IMR-90 (cell line): ENCODE results near the gene NSUN5. TPM values are rescaled to one million over a fixed set of nuclear protein-coding genes. Genes with fewer than 3 reads are reported as not detected.

Source experiments
- ATAC-seq: fragments of 200-7000 bp; cut with Tn5 transposase; 2 replicates; pipeline ENCODE4 v1.9.1; 2020; ENCODE audit warnings: low read depth, mild to moderate bottlenecking, moderate library complexity
- BruUV-seq: library from RNA; stranded (reverse); fragments of 400-500 nt; replicated peaks from 2 replicates; lab custom pipeline; 2021; lab: Mats Ljungman, UMichigan
- CTCF ChIA-PET: fragments of 300-600 bp; formaldehyde crosslinking; extraction: SDS; loops from one replicate; lab custom pipeline; 2021; ENCODE audit warnings: antibody characterized with exemption; lab: Yijun Ruan, JAX
- POLR2A ChIA-PET: fragments of 300-600 bp; sonication (Branson Sonifier 250); formaldehyde crosslinking; loops from one replicate; lab custom pipeline; 2022; ENCODE audit warnings: antibody characterized with exemption; ENCODE audit not compliant: unreplicated experiment; lab: Charles Lee
- DNase-seq: peaks from one replicate; pipeline ENCODE4 v3.0.0; 2013
- H2AFZ ChIP-seq: replicated peaks from 2 replicates; pipeline ENCODE3; 2013; ENCODE audit warnings: low read length, mild to moderate bottlenecking; ENCODE audit not compliant: poor library complexity
- H2AK5ac ChIP-seq: 2 replicates; pipeline ENCODE4 v1.6.1; 2013; ENCODE audit warnings: low read depth, low read length, inconsistent platforms
- H2AK9ac ChIP-seq: replicated peaks from 2 replicates; pipeline ENCODE3; 2013; ENCODE audit warnings: mild to moderate bottlenecking, low read depth, low read length, moderate library complexity; ENCODE audit not compliant: poor library complexity
- H2BK120ac ChIP-seq: 2 replicates; pipeline ENCODE4 v1.6.1; 2013; ENCODE audit warnings: low read depth, low read length, inconsistent platforms
- H2BK15ac ChIP-seq: 3 replicates; pipeline ENCODE4 v1.6.1; 2013; ENCODE audit warnings: low read depth, low read length, inconsistent platforms
- H2BK20ac ChIP-seq: 2 replicates; pipeline ENCODE4 v1.6.1; 2013; ENCODE audit warnings: low read depth, mild to moderate bottlenecking, inconsistent platforms, low read length, moderate library complexity
- H2BK5ac ChIP-seq: 2 replicates; pipeline ENCODE4 v1.6.1; 2013; ENCODE audit warnings: mild to moderate bottlenecking, low read depth, low read length, inconsistent platforms; ENCODE audit not compliant: poor library complexity, severe bottlenecking
- H3K14ac ChIP-seq: replicated peaks from 2 replicates; pipeline ENCODE4 v1.6.1; 2013; ENCODE audit warnings: low read depth, low read length, inconsistent platforms
- H3K18ac ChIP-seq: 2 replicates; pipeline ENCODE4 v1.6.1; 2013; ENCODE audit warnings: low read depth, low read length, control low read depth
- H3K23ac ChIP-seq: 2 replicates; pipeline ENCODE4 v1.6.1; 2013; ENCODE audit warnings: low read depth, low read length, inconsistent platforms
- H3K27ac ChIP-seq: 2 replicates; pipeline ENCODE4 v1.5.1; 2013; ENCODE audit warnings: mild to moderate bottlenecking, control low read depth, low read length; ENCODE audit not compliant: insufficient read depth
- H3K27me3 ChIP-seq: 2 replicates; pipeline ENCODE4 v1.6.1; 2013; ENCODE audit warnings: low read length; ENCODE audit not compliant: control insufficient read depth, insufficient read depth
- H3K36me3 ChIP-seq: 2 replicates; pipeline ENCODE4 v1.6.1; 2013; ENCODE audit warnings: low read length, mixed read lengths; ENCODE audit not compliant: control insufficient read depth, insufficient read depth
- H3K4ac ChIP-seq: 2 replicates; pipeline ENCODE4 v1.6.1; 2013; ENCODE audit warnings: low read depth, low read length, inconsistent platforms
- H3K4me1 ChIP-seq: 2 replicates; pipeline ENCODE4 v1.6.1; 2013; ENCODE audit warnings: low read length, mixed read lengths; ENCODE audit not compliant: control insufficient read depth, insufficient read depth
- H3K4me2 ChIP-seq: 2 replicates; pipeline ENCODE4 v1.6.1; 2013; ENCODE audit warnings: low read depth, mild to moderate bottlenecking, control low read depth, low read length, moderate library complexity
- H3K4me3 ChIP-seq: 2 replicates; pipeline ENCODE4 v1.5.1; 2013; ENCODE audit warnings: low read depth, mild to moderate bottlenecking, control low read depth, low read length, moderate library complexity; ENCODE audit not compliant: insufficient read depth
- H3K56ac ChIP-seq: 2 replicates; pipeline ENCODE4 v1.6.1; 2013; ENCODE audit warnings: low read length, inconsistent platforms; ENCODE audit not compliant: insufficient read depth; ENCODE audit errors: extremely low read depth
- H3K79me1 ChIP-seq, 2 experiments: 2 replicates each; pipeline ENCODE4 v1.6.1; 2013; ENCODE audit warnings: low read length in 2 of 2, inconsistent platforms in 1 of 2, low read depth in 1 of 2
- H3K9ac ChIP-seq: 2 replicates; pipeline ENCODE4 v1.6.1; 2013; ENCODE audit warnings: low read depth, low read length, control low read depth
- H3K9me1 ChIP-seq: 2 replicates; pipeline ENCODE4 v1.6.1; 2013; ENCODE audit warnings: low read length, inconsistent platforms; ENCODE audit not compliant: insufficient read depth
- H3K9me3 ChIP-seq: 2 replicates; pipeline ENCODE4 v1.6.1; 2013; ENCODE audit warnings: low read length; ENCODE audit not compliant: control insufficient read depth, insufficient read depth
- H4K20me1 ChIP-seq: 2 replicates; pipeline ENCODE4 v1.6.1; 2013; ENCODE audit warnings: low read length, inconsistent platforms; ENCODE audit not compliant: insufficient read depth
- H4K5ac ChIP-seq: 2 replicates; pipeline ENCODE4 v1.6.1; 2013; ENCODE audit warnings: mild to moderate bottlenecking, low read depth, low read length, control low read depth
- H4K8ac ChIP-seq, 2 experiments: 2 replicates each; pipeline ENCODE4 v1.6.1; 2013; ENCODE audit warnings: low read depth in 2 of 2, low read length in 2 of 2, control low read depth in 1 of 2, inconsistent platforms in 1 of 2
- H4K91ac ChIP-seq: 2 replicates; pipeline ENCODE4 v1.6.1; 2013; ENCODE audit warnings: low read depth, low read length, inconsistent platforms; ENCODE audit not compliant: insufficient read depth
- ELK1 ChIP-seq: fragments of 150-350 bp; IDR thresholded peaks from 2 replicates; pipeline ENCODE4 v1.6.1; 2016; ENCODE audit warnings: low read depth, mild to moderate bottlenecking, low read length, moderate library complexity, borderline replicate concordance
- FOS ChIP-seq: fragments of 150-350 bp; IDR thresholded peaks from 2 replicates; pipeline ENCODE4 v1.6.1; 2016; ENCODE audit warnings: low read depth, low read length
- MAZ ChIP-seq: IDR thresholded peaks from 2 replicates; pipeline ENCODE4 v1.6.1; 2012; ENCODE audit warnings: low read depth, mild to moderate bottlenecking, low read length, improper control_type of control experiment, moderate library complexity, borderline replicate concordance
- NFE2L2 ChIP-seq: fragments of 150-350 bp; IDR thresholded peaks from 2 replicates; pipeline ENCODE4 v1.6.1; 2016; ENCODE audit warnings: low read depth, mild to moderate bottlenecking, low read length
- RAD21 ChIP-seq: IDR thresholded peaks from 2 replicates; pipeline ENCODE4 v1.6.1; 2012; ENCODE audit warnings: low read length, improper control_type of control experiment
- RCOR1 ChIP-seq: IDR thresholded peaks from 2 replicates; pipeline ENCODE4 v1.6.1; 2012; ENCODE audit warnings: mild to moderate bottlenecking, low read length, improper control_type of control experiment; ENCODE audit not compliant: insufficient replicate concordance
- RFX5 ChIP-seq: IDR thresholded peaks from 2 replicates; pipeline ENCODE4 v1.8.0; 2012; ENCODE audit warnings: low read depth, mild to moderate bottlenecking, low read length, moderate library complexity
- USF2 ChIP-seq: fragments of 150-350 bp; IDR thresholded peaks from 2 replicates; pipeline ENCODE4 v1.6.1; 2017; ENCODE audit warnings: mild to moderate bottlenecking, antibody characterized with exemption, low read length, low read depth
- WGBS, 2 experiments: methylation state at CpG; one replicate each; pipeline versions ENCODE4 v1.1.5 to v1.1.7; 2013; ENCODE audit warnings: missing lambda C conversion rate in 2 of 2; ENCODE audit not compliant: insufficient read length in 1 of 2; ENCODE audit errors: extremely low coverage in 2 of 2; 5-methylcytosine and 5-hydroxymethylcytosine counted together
- dilution Hi-C: fragments of 300-500 bp; cut with HindIII; formaldehyde crosslinking; loops from one replicate; pipeline ENCODE4 v1.14.3; 2018; ENCODE audit warnings: low sequenced_read_pairs; ENCODE audit not compliant: unreplicated experiment
- in situ Hi-C: fragments of 300-500 bp; cut with MboI; formaldehyde crosslinking; loops from 3 replicates; pipeline ENCODE4 v1.14.3; 2019; ENCODE audit warnings: low sequenced_read_pairs, inconsistent platforms, mixed read lengths
- intact Hi-C: fragments of 100-400 bp; cut with micrococcal nuclease; formaldehyde crosslinking; loops from 2 replicates; pipeline ENCODE4 v1.10.0; 2022
- polyA plus RNA-seq, 3 experiments: library from polyadenylated mRNA; depleted of rRNA; stranded (reverse); fragments of >200 nt; gene quantifications; 2 replicates each; pipeline ENCODE4 v1.2.3, GENCODE V29; 2012; ENCODE audit warnings: low replicate concordance in 1 of 3
- total RNA-seq: library from RNA; depleted of rRNA; stranded (reverse); fragments of >200 nt; gene quantifications from 2 replicates; pipeline ENCODE4 v1.2.3, GENCODE V29; 2012

The NSUN5 gene
- total and polyA plus RNA-seq, 2 of the 4 experiments (the other 2 are of a cell fraction): 10.0 to 17.7 TPM

- Histone ChIP-seq H3K18ac (no peak overlapping the region), H3K4ac (no peak overlapping the region), H2BK20ac (no peak overlapping the region), H2BK120ac (no peak overlapping the region), H2BK15ac (no peak overlapping the region), H3K36me3 (no peaks in the 10 kb centered on the region), H3K27me3 (peaks cover 13% of the 10 kb centered on the region), H4K20me1 (no peaks in the 10 kb centered on the region), H4K8ac (no peak overlapping the region), H3K14ac (no peak overlapping the region), H3K56ac (no peak overlapping the region), H2AFZ (no peak overlapping the region), H3K9me1 (0 out of 2 replicates have a peak, but pooled peaks cover 3% of the 10 kb centered on the region), H3K23ac (no peak overlapping the region), H2AK9ac (no peak overlapping the region), H3K4me3 (no peak overlapping the region), H3K79me1 (no peaks in the 10 kb centered on the region), H3K9me3 (no peaks in the 10 kb centered on the region), H2AK5ac (no peak overlapping the region), H2BK5ac (no peak overlapping the region), H3K4me1 (peaks cover 5% of the 10 kb centered on the region), H3K27ac (no peak overlapping the region), H4K5ac (no peak overlapping the region), H3K4me2 (no peak overlapping the region), H4K91ac (no peak overlapping the region), H3K9ac (no peak overlapping the region)
- DNase-seq (no peak), ATAC-seq (no peak)
- dilution Hi-C loops (no loop called here), intact Hi-C loops (no loop called here), in situ Hi-C loops (no loop called here)
- TF ChIP-seq FOS (no peak), RFX5 (no peak), USF2 (no peak), ELK1 (no peak), RCOR1 (no peak), RAD21 (no peak), MAZ (no peak), NFE2L2 (no peak)
- no TSS peak for BruUV-seq
- ChIA-PET CTCF (interaction anchor here (0.5 kb wide), 1 partner anchor 15 kb away, joined by 5 read pairs; no protein-coding TSS in a partner anchor), POLR2A (interaction anchor here (0.6 kb wide), 1 partner anchor 387 kb away, joined by 3 read pairs; no protein-coding TSS in a partner anchor)
- no CpG with 5 or more reads among the region's 8 CpGs for WGBS, 2 experiments
These were observed 37.3 kb upstream of the NSUN5 start for GRCh38 chr7:73345951-73346350.
